ENCODE results near the gene LGALS3.
"Not testable (repeated sequence)": the region's sequence is repeated elsewhere in the genome, so short reads cannot be mapped to it uniquely, and the experiment has no call there.

Gene LGALS3

DNA sequence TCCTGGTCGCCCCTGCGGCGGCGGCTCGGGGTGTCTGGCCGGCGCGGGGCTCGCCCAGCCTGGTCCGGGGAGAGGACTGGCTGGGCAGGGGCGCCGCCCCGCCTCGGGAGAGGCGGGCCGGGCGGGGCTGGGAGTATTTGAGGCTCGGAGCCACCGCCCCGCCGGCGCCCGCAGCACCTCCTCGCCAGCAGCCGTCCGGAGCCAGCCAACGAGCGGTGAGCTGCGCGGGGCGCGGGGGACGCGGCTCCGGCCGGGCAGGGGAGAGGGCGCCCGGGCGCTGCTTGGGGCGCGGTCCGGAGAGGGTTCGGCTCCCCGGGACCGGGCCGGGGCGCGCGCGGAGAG, at the start of gene LGALS3:
Gene LGALS3, plus strand, starts transcription at position 167 of the 342 bp plus-strand sequence. CDS start 8,122 bp downstream, outside the sequence.
- DNase-seq (ENCODE audit: low read depth), result peak; percentile 28

DNA sequence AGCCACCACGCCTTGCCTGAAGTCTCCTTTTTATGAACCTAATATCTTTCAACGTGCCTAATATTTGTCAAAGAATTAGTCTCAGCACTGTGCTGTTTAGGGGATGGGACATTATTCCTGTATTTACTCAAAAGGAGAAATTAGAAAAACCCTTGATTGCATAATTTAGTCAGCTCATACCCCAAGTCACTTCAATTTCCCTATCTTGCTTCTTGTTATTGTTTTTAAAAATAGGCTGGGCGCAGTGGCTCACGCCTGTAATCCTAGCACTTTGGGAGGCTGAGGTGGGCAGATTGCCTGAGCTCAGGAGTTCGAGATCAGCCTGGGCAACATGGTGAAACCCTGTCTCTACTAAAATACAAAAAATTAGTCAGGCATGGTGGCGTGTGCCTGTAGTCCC, 49.1 kb upstream of the LGALS3 start:
- not testable (repeated sequence) for DNase-seq (ENCODE audit: low read depth)

DNA sequence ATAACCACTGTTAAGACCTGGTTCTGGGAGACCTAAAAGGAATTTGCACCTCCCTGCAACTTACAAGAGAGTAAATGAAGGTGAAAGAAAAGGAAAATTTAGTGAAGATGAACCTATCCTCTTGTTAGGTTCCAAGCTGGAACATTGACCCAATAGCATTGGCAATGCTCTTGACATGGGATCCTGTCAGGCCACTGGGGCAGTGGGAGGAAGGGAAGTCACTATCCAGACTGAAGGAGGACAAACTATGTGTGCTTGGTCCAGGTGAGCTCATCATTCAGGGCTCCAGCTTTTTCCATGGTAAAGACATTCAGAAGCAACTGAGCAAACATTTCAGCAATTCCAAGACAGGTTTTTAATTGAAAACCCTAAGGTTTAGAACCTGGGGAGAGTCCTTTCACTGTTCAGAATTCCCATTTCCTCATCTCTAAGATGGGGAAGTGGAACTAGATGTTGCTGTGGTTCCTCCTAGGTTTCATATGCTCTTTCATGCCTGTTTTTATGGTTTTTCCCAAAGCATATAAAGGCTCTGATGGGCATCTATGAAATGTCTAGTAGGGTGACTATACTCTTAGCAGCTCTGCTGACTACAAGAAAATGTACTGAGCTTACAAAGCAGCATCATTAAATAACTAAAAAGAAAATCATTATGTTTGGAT, 44.5 kb upstream of the LGALS3 start:
- no peak for DNase-seq (ENCODE audit: low read depth)

DNA sequence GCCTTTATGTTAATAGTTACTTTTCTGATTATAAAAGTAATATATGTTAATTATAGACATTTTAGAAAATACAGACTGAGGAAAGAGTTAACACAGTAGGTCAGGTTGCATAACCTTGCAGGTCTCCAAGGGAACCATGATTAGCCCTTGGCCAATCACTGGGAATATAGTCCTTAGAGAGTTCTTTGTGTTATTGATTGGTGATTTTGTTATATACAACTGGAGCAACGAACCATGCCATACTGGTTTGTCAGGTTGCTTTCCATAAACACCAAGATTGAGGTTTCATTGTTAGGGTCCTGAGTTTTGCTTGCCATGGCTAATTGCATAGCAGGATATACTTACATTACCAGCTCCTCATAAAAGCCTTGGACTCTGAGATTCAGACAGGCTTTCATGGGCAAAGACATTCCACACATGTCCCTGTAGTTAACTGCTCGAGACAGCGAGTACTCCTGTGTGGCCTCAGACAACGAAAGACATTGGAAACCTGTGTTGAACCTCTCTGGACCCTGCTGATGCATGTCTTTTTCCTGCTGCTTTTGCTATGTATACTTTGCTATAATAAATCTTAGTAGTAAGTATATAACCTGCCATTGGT, 43.9 kb upstream of the LGALS3 start:
- no peak for DNase-seq (ENCODE audit: low read depth)

DNA sequence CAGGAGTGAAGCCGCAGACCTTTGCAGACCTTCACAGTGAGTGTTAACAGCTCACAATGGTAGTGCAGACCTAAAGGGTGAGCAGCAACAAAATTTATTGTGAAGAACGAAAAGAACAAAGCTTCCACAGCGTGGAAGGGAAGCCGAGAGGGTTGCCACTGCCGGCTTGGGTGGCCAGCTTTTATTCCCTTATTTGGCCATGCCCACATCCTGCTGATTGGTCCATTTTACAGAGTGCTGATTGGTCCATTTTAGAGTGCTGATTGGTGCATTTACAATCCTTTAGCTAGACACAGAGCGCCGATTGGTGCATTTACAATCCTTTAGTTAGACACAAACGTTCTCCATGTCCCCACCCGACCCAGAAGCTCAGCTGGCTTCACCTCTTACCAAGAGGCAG, 42.1 kb upstream of the LGALS3 start:
- no peak for DNase-seq (ENCODE audit: low read depth)

DNA sequence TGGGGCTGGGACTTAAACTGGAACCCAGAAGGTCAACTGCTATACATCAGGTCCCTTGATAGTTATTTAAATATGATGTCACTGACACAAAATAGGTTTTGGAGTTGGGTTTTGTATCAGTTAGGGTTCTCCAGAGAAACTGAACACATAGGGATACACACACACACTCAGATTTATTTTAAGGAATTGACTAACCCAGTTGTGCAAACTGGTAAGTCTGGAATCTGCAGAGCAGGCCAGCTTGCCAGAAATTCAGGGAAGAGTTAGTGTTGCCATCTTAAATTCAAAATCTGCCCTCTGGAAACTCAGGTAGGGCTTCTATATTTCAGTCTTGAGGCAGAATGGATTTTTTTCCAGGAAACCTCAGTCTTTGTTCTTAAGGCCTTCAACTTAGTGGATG, 40.7 kb upstream of the LGALS3 start:
- no peak for DNase-seq (ENCODE audit: low read depth)

DNA sequence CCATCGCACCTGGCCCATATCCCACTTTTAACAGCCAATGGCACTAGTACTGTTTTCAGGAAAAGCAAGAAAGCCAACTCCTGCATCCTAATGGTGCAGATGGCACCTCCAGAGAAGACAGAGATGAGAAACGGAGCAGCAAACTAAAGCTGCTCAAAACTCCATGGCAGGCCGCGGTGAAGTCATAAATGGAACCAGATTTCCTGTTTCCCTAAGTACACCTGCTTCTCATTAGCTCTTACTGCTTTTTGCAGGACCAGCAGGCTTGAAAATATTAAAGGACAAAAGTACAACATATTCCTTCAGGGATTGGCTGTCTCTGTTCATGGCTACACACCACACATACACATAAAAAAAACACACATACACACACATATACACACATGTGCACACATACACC, 36.7 kb upstream of the LGALS3 start:
- no peak for DNase-seq (ENCODE audit: low read depth)

DNA sequence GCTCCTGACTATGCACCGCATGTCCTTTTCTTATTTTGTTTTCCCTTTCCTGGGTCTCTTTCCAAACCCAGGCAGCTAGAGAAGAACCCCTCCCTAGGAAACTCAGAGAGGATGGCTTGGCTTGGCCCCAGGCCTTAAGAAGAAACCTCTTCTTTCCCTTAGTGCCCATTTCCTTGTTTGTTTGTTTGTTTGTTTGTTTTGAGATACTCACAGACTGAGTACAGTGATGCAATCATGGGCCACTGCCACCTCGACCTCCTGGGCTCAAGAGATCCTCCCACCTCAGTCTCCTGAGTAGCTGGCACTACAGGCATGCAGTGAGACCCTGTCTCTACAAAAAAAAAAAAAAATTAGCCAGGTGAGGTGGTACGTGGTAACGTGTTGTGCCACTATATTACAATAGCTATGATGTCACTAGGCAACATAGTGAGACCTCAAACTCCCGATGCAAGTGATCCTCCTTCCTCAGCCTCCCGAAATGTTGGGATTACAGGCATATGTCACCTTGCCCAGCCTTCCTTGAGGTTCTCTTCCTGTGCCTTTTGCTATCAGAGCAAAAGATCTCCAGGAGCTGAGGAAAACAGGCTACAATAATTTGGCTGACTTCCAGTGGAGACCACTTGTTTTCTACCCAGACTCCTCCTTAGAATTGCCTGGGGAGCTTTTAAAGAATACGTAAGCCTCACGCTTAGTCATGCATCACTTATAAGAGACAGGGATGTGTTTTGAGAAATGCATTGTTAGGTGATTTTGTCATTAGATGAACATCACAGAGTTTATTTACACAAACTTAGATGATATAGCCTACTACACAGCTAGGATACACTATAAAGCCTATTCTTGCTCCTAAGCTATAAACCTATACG, 34.5 kb upstream of the LGALS3 start:
- DNase-seq (ENCODE audit: low read depth), result no peak

DNA sequence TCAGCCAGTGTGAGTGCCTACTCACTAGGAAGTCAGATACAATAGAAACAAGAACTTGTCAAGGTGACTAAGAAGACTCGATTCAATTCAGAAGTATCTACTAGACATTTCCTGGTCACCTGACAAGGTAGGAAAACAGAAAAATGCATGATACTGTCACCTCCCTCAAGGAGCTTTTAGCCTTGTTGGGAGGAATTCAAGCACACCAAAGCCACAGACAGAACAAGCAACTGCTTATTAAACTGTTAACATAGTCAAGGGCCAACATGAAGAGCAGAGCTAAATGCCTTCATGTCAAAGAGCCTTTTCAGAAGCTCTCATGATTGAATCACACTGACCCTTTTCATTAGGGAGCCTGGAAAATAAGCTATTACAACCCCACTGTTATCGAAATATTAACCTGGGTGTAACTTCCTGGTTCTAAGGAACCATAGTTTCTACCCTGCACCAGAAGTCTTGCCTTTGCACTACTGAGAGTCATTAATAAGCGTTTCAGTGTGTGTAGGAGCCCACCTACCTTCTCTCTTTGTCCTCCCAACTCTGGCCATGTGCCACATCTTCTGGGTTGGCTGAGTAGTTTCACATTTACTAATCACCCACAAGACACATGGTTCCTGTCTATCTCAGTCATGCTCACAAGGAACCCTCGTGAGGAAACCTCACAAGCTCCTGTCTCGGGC, 31.0 kb upstream of the LGALS3 start:
- peak; percentile 45 for DNase-seq (ENCODE audit: low read depth)

DNA sequence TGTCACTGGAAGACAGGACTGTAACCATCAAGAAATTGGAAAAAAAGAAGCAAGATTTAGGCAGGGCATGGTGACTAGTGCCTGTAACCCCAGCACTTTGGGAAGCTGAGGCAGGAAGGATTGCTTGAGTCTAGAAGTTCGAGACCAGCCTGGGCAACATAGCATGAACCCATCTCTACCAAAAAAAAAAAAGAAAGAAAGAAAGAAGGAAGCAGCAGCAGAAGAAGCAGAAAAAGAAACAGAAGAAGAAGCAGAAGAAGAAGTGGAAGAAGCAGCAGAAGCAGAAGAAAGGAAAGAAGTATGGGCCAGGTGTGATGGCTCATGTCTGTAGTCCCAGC, 30.5 kb upstream of the LGALS3 start:
- no peak for DNase-seq (ENCODE audit: low read depth)

DNA sequence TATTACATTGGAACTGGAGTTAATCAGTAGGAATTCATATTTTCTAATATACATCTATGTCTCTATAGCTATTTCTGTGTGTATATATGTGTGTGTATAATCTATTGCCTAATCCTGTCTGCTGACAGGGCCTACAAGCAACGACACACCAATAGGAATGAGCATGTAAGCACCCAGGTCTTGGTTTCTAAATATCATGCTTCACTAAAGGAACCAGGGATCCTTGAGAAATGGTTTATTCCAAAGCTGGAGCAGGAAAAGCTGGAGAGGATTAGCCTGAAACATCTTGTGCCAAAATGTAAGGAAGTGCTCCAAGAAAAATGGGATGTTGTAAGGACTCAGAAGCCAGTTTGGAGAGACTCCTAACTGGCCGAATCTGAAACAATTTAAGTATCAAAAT, 29.3 kb upstream of the LGALS3 start:
- DNase-seq (ENCODE audit: low read depth), result no peak

DNA sequence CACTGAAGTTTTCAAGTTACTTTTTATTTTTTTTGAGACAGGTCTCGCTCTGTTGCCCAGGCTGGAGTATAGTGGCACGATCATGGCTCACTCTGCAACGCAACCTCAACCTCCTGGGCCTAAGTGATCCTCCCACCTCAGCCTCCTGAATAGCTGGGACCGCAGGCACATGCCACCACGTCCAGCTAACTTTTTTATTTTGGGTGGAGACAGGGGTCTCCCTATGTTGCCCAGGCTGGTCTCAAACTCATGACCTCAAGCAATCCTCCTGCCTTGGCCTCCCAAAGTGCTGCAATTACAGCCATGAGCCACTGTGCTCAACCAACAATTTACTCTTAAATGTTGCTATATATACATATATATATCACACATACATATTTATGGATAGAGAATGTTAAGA, 27.4 kb upstream of the LGALS3 start:
- DNase-seq (ENCODE audit: low read depth), result no peak

DNA sequence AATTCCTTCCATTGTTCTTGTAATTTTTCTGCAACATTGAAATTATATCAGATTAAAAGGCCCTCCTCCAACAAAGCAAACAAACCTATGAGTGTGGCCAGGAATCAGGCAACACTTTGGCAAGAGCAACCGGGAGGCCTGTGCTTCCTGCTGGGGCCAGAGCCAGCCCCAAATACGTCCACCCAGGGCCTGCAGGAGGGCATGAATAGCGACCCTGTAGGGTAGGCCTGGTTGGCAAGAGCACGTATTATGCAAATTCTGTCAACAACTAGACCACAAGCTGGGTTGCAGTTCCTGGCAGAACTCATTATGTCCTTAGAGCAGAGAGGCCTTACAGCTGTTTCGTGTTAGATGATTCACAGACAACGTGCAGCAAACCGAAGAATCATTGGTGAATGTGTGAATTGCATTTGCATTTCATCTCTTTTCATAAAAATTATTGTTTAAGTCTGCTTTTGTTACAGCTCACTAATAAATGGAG, 26.9 kb upstream of the LGALS3 start:
- peak; percentile 29 for DNase-seq (ENCODE audit: low read depth)

DNA sequence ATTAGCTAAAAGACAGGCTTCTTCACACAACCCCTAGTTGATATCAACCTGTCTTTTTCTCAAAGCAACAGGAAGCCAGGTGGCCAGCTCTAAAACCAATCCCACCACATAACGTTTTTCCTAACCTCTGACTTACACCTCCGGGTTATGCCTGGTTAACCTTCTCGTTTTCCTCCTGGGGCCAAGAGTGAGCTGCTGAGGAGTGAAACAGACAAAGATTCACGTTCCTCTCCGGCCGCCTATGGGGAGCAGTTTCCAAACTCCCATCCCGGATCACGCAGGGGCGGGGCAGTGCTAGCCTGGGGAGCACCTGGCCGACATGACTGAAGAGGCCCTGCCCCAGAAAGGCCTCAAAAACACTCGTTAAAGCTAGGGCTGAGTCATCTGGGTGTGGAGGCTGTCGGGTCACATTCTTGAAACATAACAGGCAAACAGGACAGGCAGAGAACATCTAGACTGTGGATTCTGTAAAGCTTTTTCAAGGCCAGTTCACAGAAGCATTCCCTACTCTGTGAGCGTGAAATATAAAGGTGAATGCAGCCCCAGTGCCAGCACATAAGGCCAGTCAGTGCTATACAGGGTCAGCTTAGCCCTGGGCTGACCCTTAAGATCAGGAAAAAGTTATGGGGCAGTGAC, 25.9 kb upstream of the LGALS3 start:
- DNase-seq (ENCODE audit: low read depth), result peak; percentile 50

DNA sequence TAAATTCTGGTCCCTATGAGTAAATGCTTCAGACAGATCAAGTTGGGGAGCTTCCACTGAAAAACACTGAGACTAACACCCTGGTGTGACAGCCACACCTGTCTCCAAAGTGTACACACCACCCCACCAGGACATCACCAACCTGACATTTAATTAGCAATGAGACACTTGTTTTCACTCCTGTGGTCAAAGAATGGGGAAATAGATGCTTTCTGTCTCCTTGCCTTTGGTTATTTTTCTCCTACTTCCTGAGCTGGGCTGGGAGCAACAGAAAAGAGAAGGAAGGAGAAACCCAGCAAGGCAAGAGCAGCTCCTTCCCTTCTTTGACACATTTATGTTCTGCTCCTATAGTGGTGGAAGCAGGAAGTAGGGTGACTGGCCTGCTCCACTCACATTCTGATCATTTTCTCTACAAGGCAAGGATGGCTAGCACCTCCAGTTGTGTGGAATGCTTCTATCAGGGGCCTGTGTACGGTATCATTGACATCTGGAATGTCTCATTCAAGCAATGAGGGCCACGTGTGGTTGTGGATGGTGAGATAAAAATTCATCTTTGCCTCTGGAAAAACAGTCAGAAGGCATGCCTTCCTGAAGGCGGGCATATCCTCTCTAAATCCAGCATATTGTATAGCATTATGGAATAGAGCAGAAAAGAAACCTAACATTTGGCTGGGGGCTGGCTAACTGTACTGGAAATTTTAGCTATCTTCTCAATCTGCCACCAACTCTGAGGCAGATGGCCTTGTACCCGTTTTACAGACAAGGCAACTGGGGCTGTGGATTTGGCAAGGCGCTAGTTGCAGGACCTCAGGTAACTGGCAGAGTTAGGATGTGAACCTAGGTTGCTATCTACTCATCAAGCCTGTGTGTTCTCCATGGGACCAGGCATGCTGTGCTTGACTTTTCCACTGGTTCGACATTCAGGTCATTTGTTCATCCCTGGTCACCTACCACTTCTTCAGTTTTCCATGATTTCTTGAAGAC, 24.8 kb upstream of the LGALS3 start:
- no peak for DNase-seq (ENCODE audit: low read depth)

DNA sequence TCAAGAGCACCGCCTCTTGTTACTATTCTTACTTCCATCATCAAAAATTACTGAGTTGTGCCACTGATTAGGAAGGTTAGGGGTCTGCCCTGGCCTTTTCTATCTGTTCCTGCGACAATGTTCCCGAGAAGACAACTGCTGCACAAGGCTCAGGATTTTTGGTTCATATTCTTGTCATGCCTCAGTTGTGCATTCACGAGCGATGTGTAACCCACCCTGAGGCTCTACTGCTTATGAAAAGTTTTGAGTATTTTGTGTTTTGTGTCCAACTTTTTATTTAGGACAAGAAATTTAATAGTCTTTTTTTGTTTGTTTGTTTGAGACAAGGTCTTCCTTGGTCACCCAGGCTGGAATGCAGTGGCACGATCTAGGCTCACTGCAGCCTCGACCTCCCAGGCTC, 23.1 kb upstream of the LGALS3 start:
- no peak for DNase-seq (ENCODE audit: low read depth)

DNA sequence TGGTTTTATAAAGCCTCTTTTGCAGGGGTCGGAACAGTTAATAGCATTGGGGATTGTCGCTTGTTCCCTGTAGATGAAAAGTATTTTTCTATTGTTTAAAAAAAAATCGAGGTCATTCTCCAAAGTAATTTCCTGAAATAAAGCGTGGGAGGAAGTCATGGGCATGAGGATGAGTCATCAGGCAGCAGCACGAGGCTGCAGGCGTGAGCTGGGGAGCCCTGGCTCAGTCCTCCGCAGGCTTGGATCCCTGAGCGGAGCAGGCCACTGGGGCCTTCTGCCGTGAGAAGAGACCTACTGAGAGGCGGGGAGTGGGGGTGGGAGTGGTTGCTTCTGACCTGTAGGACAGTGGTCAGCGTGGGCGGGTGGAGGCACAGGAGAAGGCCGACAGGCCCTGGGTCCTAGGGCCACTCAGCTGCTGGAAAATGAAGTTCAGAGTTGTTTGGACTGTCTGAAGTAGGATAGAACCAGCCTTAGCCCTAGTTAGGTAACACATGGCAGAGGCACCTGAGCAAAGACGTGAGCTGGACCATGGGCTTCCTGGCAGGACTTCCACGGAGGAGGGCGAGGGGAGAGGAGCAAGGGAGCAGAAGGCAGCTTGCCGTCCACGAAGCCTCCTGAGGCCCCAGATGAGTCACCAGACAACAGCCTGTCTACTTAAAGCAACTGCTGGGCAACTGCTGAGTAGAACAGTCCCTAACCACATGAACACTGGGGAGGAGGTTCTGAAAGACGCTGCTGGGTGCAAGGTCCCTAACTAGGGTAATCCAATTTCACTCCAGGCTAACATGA, 21.1 kb upstream of the LGALS3 start:
- DNase-seq (ENCODE audit: low read depth), result peak; percentile 43

DNA sequence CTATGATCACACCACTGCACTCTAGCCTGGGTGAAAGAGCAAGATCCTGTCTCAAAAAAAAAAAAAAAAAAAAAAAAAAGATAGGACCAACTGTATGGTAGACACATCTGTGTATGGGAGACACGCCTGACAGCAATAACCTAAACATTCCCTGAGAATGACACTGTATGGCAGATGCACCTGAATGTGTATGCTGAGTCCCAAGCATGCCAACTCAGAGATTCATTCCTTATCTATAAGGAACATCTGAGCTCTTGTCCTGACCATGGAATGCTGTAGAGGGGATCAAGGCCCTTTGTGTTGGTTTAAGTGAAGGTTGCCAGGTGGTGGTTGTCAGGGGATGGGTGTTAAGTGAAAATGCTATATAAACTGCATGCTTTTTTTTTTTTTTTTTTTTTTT, 19.2 kb upstream of the LGALS3 start:
- no peak for DNase-seq (ENCODE audit: low read depth)

DNA sequence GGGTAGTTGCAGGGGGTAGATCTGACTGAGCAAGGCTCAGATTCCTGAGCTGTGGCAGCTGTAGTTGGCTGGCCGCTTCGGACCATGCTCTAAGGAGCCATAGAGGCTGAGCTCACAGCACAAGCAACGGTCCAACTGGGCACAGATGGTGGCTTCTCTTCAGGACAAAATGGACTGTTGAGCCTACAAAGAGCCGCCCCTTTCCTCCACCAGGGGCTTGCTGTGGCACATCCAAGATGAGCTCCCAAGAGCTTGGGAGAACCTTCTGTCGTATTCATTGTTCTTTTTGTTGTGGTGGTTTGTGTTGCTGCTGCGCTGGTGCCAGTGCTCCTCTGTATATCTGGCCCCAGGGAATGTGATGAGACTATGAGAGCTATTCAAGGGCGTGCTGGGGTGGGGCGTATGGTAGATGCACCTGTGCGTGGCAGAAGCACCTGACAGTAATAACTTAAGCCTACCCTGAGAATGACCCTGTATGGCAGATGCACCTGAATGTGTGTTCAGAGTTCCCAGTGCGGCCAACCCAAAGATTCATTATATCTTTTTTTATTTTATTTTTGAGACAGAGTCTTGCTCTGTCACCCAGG, 17.8 kb upstream of the LGALS3 start:
- no peak for DNase-seq (ENCODE audit: low read depth)

DNA sequence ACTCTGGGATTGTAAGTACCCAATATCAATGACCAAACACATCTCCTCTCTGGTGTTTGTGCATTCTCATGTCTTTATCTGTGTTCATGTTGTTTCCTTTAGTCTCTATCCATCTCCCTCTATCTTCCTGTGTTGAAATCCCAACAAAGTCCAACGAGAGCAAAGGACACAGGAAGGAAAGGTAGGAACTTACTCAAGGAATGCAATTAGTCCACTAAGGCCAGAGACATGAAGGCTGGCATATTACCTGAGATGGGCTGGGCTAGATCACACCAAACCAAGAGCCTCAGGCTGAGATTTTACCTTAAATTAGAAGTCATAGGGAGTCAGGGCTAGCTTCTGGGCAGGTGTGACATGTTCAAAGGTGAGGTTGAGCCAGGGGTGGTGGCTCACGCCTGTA, 14.3 kb upstream of the LGALS3 start:
- no peak for DNase-seq (ENCODE audit: low read depth)
